Skin of body (tissue), 2 donors: ENCODE data around the gene EDN2. TPM values are rescaled to one million over a fixed set of nuclear protein-coding genes. Genes with fewer than 3 reads are reported as not detected.

Experiments
- DNase-seq: peaks from one replicate; lab custom pipeline; 2025; lab: John Stamatoyannopoulos, UW
- total RNA-seq: library from RNA; depleted of rRNA; stranded (reverse); fragments of >200 nt; gene quantifications from one replicate; pipeline ENCODE4 v1.2.3, GENCODE V29; 2014

EDN2 gene
- 11.7 TPM for total RNA-seq

DNA sequence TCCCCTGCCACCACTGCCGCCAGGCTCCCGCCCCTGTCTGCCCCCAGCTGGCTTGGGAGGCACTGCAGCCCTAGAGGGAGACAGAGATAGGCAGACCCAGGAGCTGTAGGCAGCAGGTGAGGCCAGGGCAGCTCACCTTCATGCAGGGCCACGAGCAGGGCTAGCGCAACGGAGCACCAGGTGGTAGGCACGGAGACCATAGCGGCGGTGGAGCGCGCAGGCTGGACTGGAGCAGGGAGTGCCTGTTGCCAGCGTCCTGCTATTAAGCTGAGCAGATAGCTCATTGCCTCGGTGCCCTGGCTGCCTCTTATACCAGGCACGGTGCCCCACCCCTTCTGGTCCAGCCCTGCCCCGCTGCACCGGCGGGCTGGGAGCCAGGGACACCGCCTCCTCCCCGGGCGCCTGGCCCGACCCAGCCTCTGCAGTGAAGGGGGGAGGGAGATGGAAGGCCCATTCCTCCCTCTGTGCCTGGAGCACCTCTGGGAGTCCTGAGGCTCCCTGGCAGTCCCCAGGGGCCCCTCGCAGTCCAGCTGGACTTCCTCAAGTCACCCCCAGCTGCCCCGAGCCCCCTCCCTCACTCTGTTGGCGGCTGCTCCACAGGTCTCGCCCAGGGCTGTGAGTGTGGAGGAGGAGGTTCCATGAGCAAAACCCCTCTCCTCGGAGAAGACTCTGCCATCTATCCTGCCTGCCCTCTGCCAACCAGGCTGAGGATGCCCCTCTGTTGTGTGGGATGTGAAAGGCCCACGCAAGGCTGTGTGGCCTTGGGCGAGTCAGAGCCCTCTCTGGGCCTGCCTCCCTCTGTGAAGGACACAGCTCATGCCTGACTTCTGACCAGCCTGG lies at the start of gene EDN2:
Gene EDN2, minus strand, starts transcription at position 282 of the 840 bp plus-strand sequence. Its CDS starts 82 bp downstream, at position 200.
- DNase-seq: no peak

DNA sequence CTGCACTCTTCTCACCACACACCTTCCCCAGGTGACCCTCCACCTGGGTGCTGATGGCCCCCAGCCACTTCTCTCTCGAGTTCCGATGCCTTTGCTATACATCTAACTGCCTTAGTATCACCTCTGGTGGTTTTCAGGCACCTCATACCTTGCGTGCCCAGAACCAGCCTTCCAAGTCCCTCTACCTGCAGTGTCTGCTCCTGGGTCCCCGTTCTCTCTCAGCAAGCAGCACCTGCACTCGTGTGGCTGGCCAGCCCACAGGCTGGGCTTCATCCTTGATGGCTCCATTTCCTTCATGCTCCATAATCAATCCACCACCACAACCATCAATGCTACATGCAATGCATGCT lies 49.2 kb upstream of the EDN2 start:
- DNase-seq: no peak

DNA sequence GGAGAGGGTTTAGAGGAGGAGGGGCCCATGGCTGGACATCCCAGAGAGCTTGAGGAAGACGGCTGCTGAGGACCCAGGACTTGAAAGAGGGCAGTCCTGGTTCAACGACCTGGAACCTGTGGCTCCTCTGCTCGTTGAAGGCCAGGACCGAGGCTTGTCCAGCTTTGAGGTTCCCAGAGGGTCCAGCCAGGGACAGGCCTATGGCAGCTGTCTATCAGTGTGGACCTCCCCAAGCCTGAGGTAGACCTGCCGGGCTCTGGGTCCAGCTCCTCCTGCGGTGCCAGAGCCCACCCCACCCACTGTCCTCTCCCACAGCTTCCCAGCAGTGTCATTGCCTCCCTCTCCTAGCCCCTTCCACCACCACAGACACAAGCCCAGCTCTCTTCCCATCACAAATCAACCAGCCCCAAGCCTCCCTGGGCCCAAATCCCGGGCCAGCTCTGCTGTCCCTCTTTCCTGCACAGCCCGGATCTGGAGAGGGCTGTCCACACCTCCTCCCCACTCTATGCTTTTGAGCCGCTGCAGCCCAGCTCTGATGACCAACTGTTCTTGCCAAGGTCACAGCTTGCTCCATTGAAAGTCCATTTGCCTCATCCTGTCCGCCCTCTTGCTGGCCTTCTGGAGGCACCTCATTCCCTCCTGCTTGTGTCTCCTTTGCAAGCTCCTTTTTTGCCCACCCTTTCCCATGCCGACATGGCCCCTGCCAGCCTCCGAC lies 48.7 kb upstream of the EDN2 start:
- no peak for DNase-seq

DNA sequence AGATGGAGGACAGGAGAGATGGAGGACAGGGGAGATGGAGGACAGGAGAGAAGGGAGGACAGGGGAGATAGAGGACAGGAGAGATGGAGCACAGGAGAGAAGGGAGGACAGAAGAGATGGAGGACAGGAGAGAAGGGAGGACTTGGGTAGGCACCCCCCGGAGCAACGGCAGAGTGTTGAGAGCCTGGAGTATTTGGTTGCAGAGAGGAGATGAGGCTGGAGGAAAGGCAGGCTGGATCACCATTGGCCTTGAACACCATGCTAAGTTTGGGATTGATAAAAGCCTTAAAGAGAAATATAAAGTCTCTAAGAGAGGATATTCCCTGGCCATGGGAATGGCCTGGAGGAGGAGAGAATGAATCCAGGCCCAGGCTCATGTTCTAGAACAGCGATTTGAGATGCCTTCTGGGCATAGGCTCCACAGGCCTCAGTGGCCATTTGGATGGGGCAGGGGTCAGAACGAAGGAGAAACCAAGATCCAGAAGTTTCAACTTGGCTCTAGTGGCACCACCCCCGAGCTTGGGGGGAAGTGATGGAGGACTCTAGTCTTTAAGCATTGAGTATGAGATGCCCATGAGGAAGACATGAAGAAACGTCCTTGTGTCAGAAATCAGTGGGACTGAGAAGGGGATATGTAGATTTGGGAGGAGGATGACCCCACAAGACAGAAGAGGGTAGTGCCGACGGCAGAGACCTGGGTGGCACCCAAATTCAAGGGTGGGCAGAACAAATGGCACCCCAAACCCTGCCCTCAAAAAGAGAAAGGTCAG lies 47.9 kb upstream of the EDN2 start:
- DNase-seq: no peak

DNA sequence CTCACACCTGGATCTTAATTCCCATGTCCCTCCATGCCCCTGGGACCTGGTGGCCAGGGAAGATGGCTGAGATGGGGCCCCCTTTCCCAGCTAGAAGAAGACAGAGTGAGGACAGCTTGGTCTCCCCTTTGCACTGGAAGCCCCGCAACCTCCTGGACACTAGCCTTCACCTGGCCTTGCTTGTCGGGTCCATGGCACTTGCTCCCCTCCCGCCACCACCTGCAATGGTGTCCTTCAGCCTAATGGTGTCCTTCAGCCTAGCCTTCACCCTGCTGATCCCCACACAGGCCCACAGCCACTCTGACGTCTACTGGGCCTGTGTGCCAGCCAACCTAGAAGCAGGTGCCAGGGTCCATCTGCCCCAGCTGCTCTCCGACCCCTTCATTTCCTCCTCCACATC lies 45.9 kb upstream of the EDN2 start:
- DNase-seq: no peak

DNA sequence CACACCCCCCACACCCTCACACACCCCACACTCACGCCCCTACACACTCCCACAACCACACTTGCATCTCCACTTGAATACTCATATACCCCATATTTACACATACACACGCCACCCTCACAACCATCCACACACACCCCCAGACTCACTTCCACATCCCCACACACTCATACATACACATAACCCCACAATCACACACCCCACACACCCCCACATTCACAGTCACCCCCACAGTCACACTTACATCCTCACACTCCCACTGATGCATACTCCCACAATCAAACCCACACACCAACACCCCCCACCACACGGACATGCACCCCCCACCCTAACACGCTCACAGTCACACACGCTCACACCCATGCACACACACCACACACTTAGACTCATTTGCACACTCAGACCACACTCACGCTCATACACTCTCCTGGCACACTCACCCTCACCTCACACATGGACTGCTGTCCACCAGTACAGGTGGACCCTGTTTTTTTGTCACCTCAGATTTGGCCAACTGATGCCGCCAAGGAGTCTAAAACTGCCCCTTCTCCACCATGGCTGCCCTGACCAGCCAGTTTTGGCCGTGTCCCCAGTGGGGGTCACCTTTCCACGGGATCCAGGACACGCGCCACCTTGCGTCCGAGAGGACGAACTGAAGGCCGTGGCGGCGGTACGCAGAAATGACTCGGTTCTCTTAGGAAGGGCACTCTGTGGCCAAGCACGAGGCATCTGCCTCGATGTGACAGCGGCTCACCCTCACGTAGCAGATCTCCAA lies 45.3 kb upstream of the EDN2 start:
- no peak for DNase-seq

DNA sequence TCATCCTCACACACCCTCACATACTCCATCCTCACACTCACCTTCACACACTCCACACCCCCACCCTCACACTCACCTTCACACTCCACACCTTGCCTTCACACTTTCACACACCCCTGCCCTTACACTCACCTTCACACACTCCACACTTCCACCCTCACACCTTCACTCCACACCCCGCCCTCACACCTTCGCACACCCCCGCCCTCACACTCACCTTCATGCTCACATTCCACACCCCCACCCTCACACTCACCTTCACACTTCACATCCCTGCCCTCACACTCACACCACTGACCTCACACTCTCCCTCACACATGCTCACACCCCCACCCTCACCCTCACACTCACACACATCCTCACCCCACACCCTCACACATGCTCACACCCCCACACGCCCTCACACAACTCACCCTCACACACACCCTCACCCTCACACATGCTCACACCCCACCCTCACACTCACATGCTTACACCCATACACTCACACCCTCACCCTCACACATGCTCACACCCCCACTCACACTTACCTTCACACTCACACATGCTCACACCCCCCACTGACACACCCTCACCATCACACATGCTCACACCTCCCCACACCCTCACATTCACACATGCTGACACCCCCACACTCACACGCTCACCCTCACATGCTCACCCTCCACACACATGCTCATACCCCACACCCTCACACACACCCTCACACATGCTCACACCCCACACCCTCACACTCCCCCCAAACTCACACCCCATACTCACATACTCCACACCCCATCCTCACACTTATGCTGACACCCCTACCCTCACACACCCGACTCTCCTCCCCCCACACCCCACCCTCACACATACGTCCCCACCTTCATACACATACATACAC lies 44.5 kb upstream of the EDN2 start:
- DNase-seq: no peak

DNA sequence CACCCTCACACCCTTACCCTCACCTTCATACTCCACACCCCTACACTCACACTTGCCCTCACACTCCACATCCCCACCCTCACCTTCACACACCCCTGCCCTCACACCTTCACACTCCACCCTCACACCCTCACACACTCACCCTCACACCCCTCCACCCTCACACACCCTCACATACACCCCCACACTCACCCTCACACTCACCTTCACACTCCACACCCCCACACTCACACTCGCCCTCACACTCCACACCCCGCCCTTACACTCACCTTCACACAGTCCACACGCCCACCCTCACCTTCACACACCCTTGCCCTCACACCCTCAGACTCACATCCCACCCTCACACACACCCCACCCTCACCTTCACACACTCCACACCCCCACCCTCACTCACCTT lies 43.6 kb upstream of the EDN2 start:
- no peak for DNase-seq

DNA sequence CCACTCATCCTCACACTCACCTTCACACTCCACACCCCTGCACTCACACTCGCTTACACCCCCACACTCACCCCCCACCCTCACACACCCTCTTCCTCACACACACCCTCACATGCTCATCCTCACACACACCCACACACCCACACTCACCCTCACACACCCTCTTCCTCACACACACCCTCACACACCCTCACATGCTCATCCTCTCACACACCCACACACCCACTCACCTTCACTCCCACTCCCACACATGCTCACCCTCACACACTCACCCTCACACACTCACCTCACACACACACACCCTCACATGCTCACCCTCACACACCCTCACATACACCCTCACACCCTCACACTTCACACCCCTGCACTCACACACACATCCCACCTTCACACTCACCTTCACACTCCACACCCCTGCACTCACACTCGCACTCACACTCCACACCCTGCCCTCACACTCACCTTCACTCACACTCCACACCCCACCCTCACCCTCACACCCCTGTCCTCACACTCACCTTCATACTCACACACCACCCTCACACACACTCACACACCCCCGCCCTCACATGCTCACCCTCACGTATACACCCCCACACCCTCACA lies 42.6 kb upstream of the EDN2 start:
- no peak for DNase-seq

DNA sequence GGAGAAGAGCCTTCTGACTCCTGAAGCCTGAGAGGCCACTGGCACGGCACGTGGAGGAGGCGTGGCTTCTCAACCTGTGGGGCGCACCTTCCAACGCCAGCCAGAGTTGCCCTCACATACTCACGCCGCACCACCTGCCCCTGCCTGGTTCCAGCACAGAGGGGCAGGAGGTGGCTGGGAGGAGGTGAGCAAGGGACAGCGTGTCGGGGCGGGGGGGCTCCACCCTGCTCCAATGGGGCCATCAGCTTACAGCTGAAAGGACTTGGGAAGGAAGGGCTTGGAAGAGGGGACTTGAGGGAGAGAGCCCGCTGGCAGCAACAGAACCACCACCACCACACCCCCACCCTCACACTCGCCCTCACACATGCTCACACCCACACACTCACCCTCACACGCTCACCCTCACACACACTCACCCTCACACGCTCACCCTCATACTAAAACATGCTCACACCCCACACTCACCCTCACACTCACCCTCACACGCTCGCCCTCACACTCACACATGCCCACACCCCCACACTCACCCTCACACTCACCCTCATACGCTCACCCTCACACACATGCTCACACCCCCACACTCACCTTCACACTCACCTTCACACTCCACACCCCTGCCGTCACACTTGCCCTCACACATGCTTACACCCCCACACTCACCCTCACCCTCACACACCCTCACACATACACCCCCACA lies 41.6 kb upstream of the EDN2 start:
- DNase-seq: no peak

DNA sequence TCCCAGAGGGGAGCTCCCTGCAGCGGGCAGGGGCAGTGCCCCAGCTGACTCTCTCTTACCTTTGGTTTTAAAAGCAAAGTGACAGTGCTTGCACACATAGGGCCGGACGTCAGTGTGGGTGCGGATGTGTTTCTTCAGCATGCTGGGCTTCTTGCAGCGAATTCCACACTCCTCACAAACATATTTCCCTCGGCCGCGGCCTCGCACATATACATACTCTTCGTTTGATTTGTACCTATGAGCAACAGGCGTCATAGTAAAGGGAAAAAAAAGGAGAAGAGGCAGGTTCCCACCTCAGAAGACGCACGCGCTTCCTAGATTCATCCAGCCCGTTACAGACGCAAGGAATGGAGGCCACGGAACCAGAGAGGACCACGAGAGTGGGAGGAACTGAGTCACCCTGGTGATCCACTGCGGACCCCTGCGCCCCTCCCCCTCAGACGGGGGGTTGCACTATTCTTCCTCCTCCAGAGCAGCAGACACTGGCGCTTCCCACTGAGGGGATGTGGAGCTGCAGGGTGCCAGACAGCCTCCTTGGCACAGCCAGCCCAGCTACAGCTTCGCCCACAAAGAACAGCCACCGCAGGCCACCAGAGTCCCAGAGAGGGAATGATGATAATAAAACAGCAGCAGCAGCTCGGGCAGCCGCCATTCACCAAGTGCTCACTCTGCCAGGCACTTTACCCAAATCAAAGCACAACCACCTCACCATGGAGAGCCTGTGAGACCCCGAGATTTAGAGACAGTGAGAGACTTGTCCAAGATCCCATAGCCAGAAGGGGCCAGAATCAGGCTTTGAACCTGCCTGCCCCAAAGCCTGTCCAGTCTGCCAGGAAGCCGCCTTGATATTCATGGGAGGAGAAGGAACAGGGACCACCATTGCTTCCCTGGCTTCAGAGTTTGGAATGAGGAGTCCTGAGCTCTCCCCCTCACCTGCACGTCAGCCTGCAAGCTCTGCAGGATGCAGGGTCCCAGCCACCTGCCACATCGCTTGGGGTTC lies 40.5 kb upstream of the EDN2 start:
- DNase-seq: no peak

DNA sequence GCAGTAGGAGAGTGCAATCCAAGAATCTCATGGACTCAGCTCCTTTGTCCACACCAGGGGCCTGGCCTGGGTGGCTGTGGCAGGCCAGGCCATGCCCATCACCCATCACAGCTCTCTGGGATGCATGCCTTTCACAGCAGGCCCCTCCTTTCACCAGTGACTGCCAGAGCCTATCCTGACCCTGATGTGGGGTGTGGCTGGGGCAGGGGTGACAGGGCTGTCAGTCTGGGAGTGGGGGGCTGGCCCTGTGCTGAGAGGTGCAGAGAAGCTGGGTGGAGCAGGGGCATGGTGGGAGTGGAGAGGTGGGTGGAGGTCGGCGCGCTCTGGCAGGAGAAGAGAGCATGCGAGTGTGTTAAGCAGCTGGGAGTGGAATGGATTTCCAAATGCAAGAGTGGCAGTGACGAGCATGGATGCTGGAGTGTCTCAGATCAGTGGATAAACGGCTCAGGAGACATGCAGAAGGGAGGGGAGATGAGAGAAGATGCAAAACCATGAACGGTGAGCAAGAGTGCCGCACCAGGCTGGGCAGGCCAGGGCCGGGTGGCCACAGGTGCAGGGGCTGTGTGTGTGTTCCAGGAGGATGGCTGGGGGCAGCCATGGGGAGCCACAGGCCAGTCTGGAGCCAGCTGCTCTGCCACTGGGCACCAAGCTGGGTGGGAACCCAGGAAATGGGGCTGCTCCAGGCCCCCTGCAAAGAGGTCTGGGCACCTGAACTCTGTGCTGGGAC lies 39.6 kb upstream of the EDN2 start:
- DNase-seq: no peak

DNA sequence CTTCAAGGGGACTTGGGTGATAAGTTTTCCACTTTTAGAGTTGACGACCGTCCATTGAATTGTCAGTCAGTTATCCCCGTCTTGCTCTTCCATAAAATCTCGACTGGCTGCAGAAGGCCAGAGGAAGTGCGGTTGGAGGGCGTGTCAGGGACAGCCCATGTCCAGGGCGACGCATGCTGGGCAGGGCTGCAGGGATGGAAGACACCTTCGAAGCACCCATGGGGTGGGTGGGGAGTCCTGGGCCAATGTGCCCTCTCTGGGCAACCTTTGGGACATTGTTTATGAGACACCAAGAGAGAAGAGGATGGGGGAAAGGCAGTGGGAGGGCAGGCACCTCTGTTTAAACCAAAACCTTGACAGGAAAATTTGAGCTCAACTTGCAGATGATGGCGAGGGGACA lies 38.6 kb upstream of the EDN2 start:
- DNase-seq: no peak

DNA sequence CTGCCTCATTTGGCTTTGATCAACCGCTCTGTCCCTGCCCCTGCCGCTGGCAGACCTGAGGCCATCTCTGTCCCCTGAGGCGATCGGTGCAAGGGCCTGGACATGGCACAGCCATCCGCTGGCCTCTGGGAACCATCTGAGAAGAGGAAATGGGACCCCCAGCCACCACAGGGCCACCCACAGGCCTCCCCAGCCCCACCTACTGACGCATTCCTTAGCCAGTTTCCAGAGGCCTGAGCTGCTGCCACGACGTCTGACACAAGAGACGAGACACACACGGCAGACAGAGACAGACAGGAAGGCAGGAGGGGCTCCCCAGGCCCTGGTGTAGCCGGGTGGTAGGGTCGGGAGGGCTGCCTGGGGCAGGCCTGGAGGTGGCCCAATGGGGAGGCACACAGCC lies 37.3 kb upstream of the EDN2 start:
- no peak for DNase-seq

DNA sequence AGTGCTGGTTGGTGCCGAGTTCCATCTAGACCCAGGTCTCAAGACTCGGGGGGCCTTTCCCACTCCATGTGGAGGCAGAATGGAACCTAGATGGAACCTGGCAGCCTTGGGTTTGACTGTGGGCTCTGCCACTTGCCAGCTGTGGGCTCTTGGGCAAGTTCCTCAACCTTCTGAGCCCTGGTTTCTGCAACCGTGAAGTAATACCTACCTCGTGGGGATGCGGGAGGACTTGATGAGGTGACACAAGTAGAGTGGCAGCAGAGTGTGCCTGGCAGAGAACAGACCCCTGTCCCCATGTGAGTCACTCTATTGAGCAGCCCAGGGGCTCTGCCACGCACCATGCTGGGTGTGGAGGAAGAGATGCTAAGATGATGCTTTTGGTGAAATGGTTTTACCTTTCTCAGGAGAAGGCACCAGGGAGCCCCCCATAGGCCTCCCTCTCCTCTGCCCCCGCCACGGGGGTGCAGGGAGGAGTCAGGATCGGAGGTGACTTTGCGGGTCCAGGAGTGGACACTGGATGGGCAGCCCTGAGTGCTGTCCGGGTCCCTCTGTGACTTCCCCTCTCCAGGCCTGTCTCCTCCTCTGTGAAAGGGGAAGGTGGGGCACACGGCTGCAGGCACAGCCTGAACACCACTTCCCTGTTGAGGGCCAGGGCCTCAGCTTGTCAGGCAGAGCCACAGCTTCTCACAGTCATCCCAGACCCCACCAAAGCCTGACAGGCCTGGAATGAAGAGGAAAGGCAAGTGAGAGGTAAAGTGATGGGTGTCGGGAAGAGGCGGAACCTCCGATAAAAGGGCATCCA lies 36.7 kb upstream of the EDN2 start:
- no peak for DNase-seq

DNA sequence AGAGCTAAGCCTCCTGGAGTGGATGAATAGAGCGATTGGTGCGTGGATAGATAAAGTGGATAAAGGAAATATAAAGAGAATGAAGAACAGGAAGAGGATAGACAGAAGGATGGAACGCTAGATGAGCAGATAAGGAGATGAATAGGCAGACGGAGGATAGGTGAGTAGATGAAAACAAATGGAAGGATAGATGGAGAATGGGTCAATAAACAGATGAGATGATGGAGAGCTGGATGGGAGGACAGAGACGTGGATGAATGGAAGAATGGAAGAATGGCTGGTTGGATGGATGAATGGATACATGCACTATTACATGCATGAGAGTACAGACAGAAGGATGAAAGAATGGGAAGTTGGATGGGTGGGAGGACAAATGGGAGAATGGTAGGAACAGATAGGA lies 35.2 kb upstream of the EDN2 start:
- no peak for DNase-seq

DNA sequence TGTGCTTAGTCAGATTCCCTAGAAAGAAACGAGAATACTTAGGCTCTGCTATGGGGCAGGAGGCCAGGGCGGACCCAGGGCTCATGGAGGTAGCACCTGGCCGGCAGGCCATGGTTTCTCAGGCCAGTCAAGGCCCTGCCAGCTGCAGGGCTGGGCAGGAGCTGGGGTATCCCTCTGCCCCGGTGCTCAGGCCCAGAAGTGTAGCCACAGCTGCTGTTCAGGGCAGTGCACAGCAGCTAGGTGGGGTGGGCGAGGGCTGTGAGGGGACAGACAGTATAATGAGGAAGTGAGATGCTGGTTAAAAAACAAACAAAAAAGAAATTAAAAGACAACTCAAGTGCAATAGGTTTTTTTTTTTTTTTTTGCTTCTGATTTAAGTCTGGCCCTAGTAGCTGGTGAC lies 34.0 kb upstream of the EDN2 start:
- DNase-seq: no peak
